ENCODE data around the gene PIEZO2.
"Not testable (repeated sequence)": the region's sequence is repeated elsewhere in the genome, so short reads cannot be mapped to it uniquely, and the experiment has no call there.

The PIEZO2 gene

GRCh38 chr18:10890022-10890421 lies 259.3 kb downstream of the PIEZO2 start:
- no peak for DNase-seq

DNA sequence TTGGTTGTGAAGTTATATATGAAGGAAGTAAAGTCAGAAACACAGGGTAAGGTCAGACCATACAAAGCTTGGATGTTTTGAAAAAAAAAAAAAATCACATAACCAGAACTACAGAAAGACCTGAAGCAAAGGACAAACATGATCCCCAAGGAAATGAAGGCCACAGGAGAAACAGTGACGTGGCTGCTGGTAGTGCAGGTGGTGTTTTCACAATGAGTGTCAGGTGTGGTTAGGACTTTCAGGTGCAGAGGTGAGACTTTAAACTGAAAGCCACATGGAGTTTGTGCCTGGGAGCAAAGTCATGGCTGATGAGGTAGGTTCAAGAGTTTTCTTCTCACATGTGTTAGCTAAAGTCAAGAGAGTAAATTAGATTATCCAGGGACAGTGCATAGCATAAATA lies 270.7 kb downstream of the PIEZO2 start:
- DNase-seq: no peak

- no peak for DNase-seq
These were observed 271.4 kb downstream of the PIEZO2 start for GRCh38 chr18:10877987-10878386.

DNA sequence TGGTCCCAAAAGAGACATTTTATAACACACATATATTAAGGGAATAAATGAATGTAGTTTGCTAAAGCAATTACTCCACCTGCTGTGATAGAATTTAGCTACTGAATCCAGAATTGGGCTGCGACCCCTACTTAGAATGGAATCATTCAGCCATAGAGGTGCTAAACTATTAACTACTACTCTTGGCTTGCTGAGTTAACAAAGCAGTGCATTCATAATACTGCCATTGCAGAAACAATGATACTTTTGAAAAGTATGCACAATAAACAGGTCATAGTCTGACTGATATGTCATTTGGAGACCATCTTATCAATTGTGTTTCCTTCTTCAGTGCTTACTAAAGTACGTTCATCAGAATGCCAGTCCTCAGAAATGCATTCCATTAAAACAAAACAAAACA lies 273.6 kb downstream of the PIEZO2 start:
- DNase-seq: no peak

GRCh38 chr18:10872304-10872703 lies 277.1 kb downstream of the PIEZO2 start:
- DNase-seq: no peak

GRCh38 chr18:10864722-10865121 lies 284.6 kb downstream of the PIEZO2 start:
- no peak for DNase-seq

GRCh38 chr18:10863026-10863425 lies 286.3 kb downstream of the PIEZO2 start:
- no peak for DNase-seq

GRCh38 chr18:10860928-10861327 lies 288.4 kb downstream of the PIEZO2 start:
- DNase-seq: no peak

GRCh38 chr18:10860382-10860781 lies 289.0 kb downstream of the PIEZO2 start:
- DNase-seq: no peak

DNA sequence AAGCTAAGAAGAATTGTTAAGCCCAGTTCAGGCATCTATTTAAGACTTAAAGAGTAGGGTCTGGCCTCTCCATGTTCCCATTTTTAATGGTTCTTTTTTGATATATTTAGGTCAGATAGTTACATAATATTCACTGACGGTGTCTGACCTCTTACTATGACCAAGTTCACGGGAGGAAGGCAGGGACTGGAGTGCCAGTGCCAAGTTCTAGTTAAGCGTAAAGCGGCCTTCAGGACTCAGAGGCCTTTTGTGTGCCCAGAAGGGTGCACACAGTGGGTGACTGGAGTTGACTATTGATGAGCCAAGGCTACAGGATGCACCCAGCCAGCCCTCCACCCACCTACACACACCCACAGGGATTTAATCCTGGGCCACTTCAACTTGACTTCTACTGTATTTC lies 290.9 kb downstream of the PIEZO2 start:
- DNase-seq: no peak

GRCh38 chr18:10856132-10856531 lies 293.2 kb downstream of the PIEZO2 start:
- DNase-seq: no peak

DNA sequence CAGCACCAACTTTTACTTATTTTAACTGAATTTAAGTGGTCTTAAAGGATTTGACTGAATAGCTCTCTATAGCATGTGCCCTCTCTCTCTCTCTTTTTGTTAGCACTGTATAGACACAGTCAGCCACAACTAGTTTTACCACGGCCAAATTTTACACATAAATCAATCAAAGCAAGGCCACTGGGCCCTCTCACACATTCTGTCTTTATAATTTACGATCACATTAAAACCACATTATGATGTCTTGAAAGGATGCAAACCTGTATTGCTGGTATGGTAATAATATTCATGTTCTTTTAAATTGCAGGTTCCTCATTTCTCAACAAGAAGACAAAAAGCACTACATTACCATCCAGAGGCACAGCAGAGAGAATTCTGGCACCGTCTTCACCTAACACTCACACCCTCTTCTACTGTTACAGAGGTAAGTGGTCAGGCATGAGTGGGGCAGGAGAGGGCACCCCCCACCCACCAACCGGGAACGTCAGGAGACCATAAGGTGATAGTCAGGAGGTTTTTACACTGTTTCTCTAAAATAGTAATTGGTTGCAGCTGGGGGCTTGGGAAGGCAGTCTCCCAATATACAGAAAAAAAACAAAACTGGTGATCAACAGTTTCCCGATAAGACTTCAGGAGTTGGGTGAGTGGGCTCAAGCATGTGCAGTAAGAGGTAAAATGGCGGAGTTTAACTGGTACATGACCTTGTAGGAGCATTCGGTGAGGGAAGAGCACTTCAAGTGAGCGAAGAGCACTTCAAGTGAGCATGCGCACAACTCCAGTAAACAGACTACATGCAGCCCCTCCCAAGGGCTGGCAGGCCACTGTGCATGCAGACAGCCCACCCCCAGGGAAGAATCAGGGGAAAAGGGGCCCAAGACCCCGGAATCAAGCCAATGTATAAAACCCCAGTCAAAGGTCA lies 296.7 kb downstream of the PIEZO2 start:
- DNase-seq: no peak

- peak; percentile 5 for DNase-seq
These were observed 297.5 kb downstream of the PIEZO2 start for GRCh38 chr18:10851824-10852319.

DNA sequence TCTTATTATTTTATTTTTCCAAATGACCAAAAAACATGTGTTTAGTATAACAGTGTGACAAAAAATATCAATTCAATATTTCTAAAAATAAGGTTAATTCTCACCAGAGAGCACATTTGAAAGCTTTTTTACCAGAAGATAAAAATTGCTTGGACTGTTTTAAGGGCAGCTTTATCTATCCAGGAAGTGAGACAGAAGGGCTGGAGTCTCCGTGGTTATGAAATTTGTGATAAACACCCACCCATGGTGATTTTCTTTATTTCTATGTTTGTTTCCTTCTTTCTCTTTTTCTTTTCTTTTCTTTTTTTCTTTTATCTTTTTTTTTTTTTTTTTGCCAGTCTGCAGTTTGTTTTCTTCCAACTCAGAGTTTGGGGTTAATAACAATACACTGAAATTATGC lies 298.5 kb downstream of the PIEZO2 start:
- DNase-seq: peak; percentile 49

DNA sequence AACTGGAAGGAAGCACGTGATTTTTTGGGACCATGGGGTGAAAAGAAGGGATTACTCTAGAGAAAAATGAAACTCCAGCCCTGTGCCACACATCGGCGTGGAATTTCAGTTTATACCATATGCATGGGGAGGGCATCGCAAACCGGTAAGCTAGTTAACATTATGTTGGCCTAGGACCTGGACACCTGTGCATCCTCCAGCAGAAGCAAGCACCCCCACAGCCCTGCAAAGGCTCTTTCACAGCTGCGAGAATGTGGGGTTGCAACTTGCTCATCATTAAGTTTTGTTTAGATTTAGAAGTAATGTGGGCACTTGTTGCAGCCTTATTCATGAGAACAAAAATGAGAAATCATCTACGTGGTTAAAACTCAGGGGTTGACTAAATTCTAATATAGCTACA lies 299.2 kb downstream of the PIEZO2 start:
- no peak for DNase-seq

GRCh38 chr18:10847907-10848306 lies 301.5 kb downstream of the PIEZO2 start:
- no peak for DNase-seq

GRCh38 chr18:10847408-10847790 lies 302.0 kb downstream of the PIEZO2 start:
- no peak for DNase-seq

DNA sequence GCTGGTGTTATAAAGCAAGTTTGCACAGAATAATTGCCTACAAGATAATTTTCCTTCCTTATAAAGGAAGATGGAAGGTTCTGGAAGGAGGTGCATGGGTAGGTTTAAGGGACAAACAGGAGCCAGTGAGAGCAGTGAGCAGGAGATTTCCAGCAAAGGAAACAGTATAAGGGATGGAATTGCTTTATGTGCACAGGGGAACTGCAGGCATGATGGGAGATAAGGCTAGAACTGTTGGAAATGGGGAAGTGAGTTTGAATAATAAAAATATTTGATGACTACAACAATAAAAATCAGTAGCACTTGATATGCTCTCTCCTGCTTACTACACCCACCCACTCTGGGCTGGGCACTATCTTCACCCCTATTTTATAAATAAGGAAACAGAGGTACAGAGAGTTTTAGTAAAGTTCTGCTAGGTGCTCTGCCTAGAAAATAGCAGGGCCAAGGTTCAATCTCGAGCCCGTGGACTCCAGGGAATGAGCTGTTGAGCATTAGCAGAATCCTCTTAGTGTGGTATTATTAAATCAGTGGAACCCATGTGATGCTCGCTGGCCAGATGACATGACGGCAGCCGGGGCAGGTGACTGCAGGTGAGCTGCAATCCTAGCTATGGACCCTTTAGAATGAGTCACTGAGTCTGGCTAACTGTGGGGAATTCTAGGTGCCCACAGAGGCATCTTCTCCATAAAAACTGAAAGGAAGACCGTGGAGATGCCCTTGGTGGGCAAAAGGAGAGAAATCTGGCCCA lies 302.5 kb downstream of the PIEZO2 start:
- DNase-seq: no peak

- not testable (repeated sequence) for DNase-seq
These were observed 303.3 kb downstream of the PIEZO2 start for GRCh38 chr18:10846035-10846434.

DNA sequence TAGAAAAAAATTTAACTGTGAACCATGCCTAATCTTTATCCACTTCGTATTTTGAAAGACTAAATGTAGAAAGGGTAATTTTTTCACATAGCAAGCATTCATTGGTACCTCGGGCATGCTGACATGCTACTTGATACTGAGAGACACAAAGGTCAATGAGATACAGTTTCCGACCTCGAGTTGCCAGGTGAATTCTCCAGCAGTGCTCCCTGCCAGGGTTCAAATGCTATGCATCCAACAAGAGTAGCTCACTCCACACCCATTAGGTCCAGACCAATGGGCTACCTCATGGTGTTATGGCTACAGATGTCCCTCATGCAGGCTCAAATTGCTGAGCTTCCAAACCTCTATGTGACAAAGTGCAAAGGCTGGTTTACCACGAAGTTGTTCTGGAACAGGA lies 305.8 kb downstream of the PIEZO2 start:
- DNase-seq: no peak

- DNase-seq: peak; percentile 28
These were observed 306.5 kb downstream of the PIEZO2 start for GRCh38 chr18:10842861-10843260.

GRCh38 chr18:10842371-10842770 lies 307.0 kb downstream of the PIEZO2 start:
- no peak for DNase-seq

- DNase-seq: peak; percentile 58
These were observed 308.2 kb downstream of the PIEZO2 start for GRCh38 chr18:10841203-10841602.

GRCh38 chr18:10840743-10841142 lies 308.6 kb downstream of the PIEZO2 start:
- DNase-seq: no peak

All from NCI-H226 (cell line).